Calu3 (cell line): Measurements from ENCODE around the gene EDC3. TPM values are rescaled to one million over a fixed set of nuclear protein-coding genes. Genes with fewer than 3 reads are reported as not detected.

Source experiments
- BruUV-seq: library from RNA; stranded (reverse); fragments of 400-500 nt; replicated peaks from 2 replicates; lab custom pipeline; 2021; lab: Mats Ljungman, UMichigan
- CTCF ChIA-PET: fragments of 300-600 bp; sonication (Branson Sonifier 250); formaldehyde crosslinking; loops from one replicate; lab custom pipeline; 2022; ENCODE audit warnings: antibody characterized with exemption; lab: Charles Lee
- DNase-seq: peaks from one replicate; pipeline ENCODE4 v3.0.0; 2022
- H3K27ac Mint-ChIP-seq: one replicate; pipeline ENCODE4 v1.8.0; 2022; ENCODE audit warnings: mixed read lengths; ENCODE audit not compliant: unreplicated experiment
- H3K27me3 Mint-ChIP-seq: one replicate; pipeline ENCODE4 v1.8.0; 2022; ENCODE audit warnings: mixed read lengths; ENCODE audit not compliant: unreplicated experiment
- H3K36me3 Mint-ChIP-seq: one replicate; pipeline ENCODE4 v1.8.0; 2022; ENCODE audit warnings: mild to moderate bottlenecking, moderate library complexity, mixed read lengths; ENCODE audit not compliant: insufficient read depth, unreplicated experiment
- H3K4me1 Mint-ChIP-seq: one replicate; pipeline ENCODE4 v1.8.0; 2022; ENCODE audit warnings: mild to moderate bottlenecking, low read depth, mixed read lengths; ENCODE audit not compliant: unreplicated experiment
- H3K4me3 Mint-ChIP-seq: one replicate; pipeline ENCODE4 v1.8.0; 2022; ENCODE audit warnings: mild to moderate bottlenecking, low read depth, moderate library complexity, mixed read lengths; ENCODE audit not compliant: unreplicated experiment
- H3K9me3 Mint-ChIP-seq: one replicate; pipeline ENCODE4 v1.8.0; 2022; ENCODE audit warnings: low read depth, mixed read lengths; ENCODE audit not compliant: unreplicated experiment
- CTCF ChIP-seq: fragments of 200-600 bp; IDR thresholded peaks from one replicate; pipeline ENCODE4 v1.8.0; 2022; ENCODE audit warnings: antibody characterized with exemption; ENCODE audit not compliant: unreplicated experiment
- intact Hi-C: fragments of 100-400 bp; cut with micrococcal nuclease; formaldehyde crosslinking; loops from one replicate; pipeline ENCODE4 v1.10.0; 2022; ENCODE audit not compliant: unreplicated experiment
- total RNA-seq: library from RNA; stranded (reverse); gene quantifications from 2 replicates; pipeline ENCODE4 v1.2.3, GENCODE V29; 2022

The EDC3 gene
- total RNA-seq, 1 experiment from 2014 or later, result 70.1 TPM

- no TSS peak for BruUV-seq
- Mint-ChIP-seq H3K4me1 (peaks cover 28% of the 10 kb centered on the region), H3K27me3 (no peaks in the 10 kb centered on the region), H3K27ac (no peak within 1 kb of the TSS), H3K4me3 (peak within 1 kb of the TSS; percentile 67), H3K9me3 (no peaks in the 10 kb centered on the region), H3K36me3 (peaks cover 12% of the 10 kb centered on the region)
- peak; percentile 68 for DNase-seq
- TF ChIP-seq CTCF, result no peak
- CTCF ChIA-PET, result interaction anchor here (0.5 to 1.8 kb wide), 9 partner anchors 18 to 731 kb away, joined by 3 to 8 read pairs (median 3); partner anchors contain the start of gene PML
- intact Hi-C loops, result no loop called here
Observed at GRCh38 chr15:74725225-74725774, 29.5 kb upstream of the EDC3 start, which contains the start of gene CYP1A1. TSS of gene CYP1A1 (minus strand) at chr15:74725528. CDS start at chr15:74723097, 2,431 bp downstream.

GRCh38 chr15:74724570-74725224 lies 28.9 kb upstream of the EDC3 start:
- H3K27ac Mint-ChIP-seq, result no peak overlapping the region
- peaks cover 22% of the 10 kb centered on the region for H3K4me1 Mint-ChIP-seq
- intact Hi-C loops, result no loop called here
- no peak for DNase-seq
- TF ChIP-seq CTCF, result no peak
- H3K27me3 Mint-ChIP-seq, result no peaks in the 10 kb centered on the region
- peak overlapping the region; percentile 67 for H3K4me3 Mint-ChIP-seq
- BruUV-seq, result no TSS peak
- CTCF ChIA-PET, result interaction anchor here (0.6 to 1.8 kb wide), 7 partner anchors 17 to 730 kb away, joined by 3 to 6 read pairs (median 3); partner anchors contain the start of gene PML
- H3K36me3 Mint-ChIP-seq, result peaks cover 12% of the 10 kb centered on the region
- no peaks in the 10 kb centered on the region for H3K9me3 Mint-ChIP-seq

GRCh38 chr15:74723754-74724334 lies 28.0 kb upstream of the EDC3 start:
- intact Hi-C loops, result no loop called here
- Mint-ChIP-seq H3K4me1 (peaks cover 20% of the 10 kb centered on the region), H3K27ac (no peak overlapping the region), H3K36me3 (peaks cover 12% of the 10 kb centered on the region), H3K27me3 (no peaks in the 10 kb centered on the region), H3K9me3 (no peaks in the 10 kb centered on the region), H3K4me3 (no peak overlapping the region)
- TF ChIP-seq CTCF, result no peak
- BruUV-seq, result TSS peak; percentile 30
- DNase-seq, result peak; percentile 33
- CTCF ChIA-PET, result interaction anchor here (1.8 kb wide), 1 partner anchor 227 kb away, joined by 3 read pairs; no protein-coding TSS in a partner anchor

- no peak for TF ChIP-seq CTCF
- CTCF ChIA-PET, result no interaction called here
Observed at GRCh38 chr15:74723187-74723586, 27.4 kb upstream of the EDC3 start.

More at GRCh38 chr15:74723187-74723586, 27.4 kb upstream of the EDC3 start:
- BruUV-seq, result no TSS peak
- Mint-ChIP-seq H3K4me1 (peaks cover 20% of the 10 kb centered on the region), H3K36me3 (peaks cover 12% of the 10 kb centered on the region), H3K9me3 (no peaks in the 10 kb centered on the region), H3K27ac (no peak overlapping the region), H3K27me3 (no peaks in the 10 kb centered on the region), H3K4me3 (no peak overlapping the region)
- no peak for DNase-seq
- intact Hi-C loops, result no loop called here
